Mononuclear cell (primary cell): ENCODE measurements around the gene SERPINA6. TPM values are rescaled to one million over a fixed set of nuclear protein-coding genes. Genes with fewer than 3 reads are reported as not detected.

Source experiments
- H3K27me3 ChIP-seq: 2 replicates; pipeline ENCODE4 v1.6.0; 2011; ENCODE audit warnings: low read length, control low read depth; ENCODE audit not compliant: insufficient read depth
- H3K4me1 ChIP-seq: 2 replicates; pipeline ENCODE4 v1.5.1; 2011; ENCODE audit warnings: mild to moderate bottlenecking, low read length, control low read depth; ENCODE audit not compliant: insufficient read depth
- H3K4me3 ChIP-seq: 2 replicates; pipeline ENCODE4 v1.5.1; 2011; ENCODE audit warnings: mild to moderate bottlenecking, low read length, moderate library complexity
- H3K9me3 ChIP-seq: 2 replicates; pipeline ENCODE4 v1.5.1; 2011; ENCODE audit warnings: low read depth, mild to moderate bottlenecking, control low read depth, low read length
- total RNA-seq: library from RNA; depleted of rRNA; stranded (reverse); fragments of >200 nt; gene quantifications from one replicate; pipeline ENCODE4 v1.2.3, GENCODE V29; 2012

SERPINA6 gene
- total RNA-seq, 1 donor: not detected

DNA sequence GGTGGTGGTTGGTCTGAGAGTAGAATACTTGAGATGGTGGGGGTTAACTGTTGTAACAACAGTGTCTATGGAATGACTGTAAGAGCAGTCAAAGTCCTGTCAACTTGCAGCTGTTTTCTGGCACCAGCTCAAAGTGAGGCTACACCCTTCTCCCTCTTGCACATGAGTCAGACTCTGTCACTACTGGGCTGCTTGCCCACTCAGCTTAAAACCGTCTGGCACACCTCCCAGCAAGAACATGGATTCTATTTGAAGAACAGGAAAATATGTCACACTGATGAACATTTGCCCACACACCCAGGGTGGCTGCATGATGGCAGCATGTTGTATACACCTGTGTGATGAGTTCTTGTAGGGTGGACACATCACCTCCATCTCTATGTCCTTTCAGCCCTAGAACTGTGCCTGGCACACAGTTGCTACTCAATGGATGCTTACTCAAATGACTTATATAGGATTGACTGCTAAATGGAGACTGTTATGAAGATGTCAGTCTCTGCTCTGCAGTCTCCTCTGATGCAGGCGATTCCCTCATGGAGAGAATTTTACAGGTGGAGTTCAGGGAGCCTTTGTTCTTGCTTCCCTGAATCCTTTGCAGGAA, 19.3 kb upstream of the SERPINA6 start:
- Histone ChIP-seq H3K9me3 (no peaks in the 10 kb centered on the region), H3K27me3 (no peaks in the 10 kb centered on the region), H3K4me3 (no peak overlapping the region), H3K4me1 (peaks cover 23% of the 10 kb centered on the region)

DNA sequence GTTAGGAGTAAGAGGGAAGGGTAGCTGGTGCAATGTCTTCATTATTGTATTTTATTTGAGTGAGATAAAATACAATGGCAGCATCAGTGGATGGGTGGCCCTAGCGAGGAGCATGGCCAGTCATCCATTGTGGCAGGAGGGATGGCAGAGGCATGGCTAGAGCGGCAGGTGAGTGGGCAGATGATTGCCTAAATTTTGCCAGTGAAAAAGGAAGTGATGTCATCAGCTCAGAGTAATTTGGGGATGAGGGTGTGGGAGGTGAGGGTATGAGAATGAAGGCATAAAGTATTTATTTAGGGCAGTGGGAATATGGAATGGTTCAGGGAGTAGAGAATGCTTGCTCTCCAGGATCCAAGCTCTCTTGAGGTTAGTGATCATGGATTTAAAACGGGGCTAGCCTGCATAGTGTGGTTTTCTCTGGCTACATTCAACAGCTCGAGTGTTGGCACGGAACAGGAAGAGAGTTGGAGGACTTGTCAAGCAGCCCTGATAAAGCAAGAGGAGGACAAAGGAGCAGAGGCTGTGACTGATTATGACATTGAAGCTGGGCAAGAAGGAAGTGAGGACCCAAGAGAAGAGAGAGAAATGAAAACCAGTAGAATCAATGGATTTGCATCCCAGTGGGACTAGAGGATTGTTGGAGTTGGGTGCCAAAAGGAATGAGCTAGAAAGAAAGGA, 18.7 kb upstream of the SERPINA6 start:
- Histone ChIP-seq H3K9me3 (no peaks in the 10 kb centered on the region), H3K4me3 (no peak overlapping the region)

GRCh38 chr14:94340533-94340932, 17.4 kb upstream of the SERPINA6 start:
- Histone ChIP-seq H3K27me3 (peaks cover 4% of the 10 kb centered on the region), H3K4me3 (no peak overlapping the region), H3K9me3 (no peaks in the 10 kb centered on the region), H3K4me1 (peaks cover 23% of the 10 kb centered on the region)

More for the DNA sequence above, 18.7 kb upstream of the SERPINA6 start:
- Histone ChIP-seq H3K4me1 (peaks cover 23% of the 10 kb centered on the region), H3K27me3 (no peaks in the 10 kb centered on the region)

DNA sequence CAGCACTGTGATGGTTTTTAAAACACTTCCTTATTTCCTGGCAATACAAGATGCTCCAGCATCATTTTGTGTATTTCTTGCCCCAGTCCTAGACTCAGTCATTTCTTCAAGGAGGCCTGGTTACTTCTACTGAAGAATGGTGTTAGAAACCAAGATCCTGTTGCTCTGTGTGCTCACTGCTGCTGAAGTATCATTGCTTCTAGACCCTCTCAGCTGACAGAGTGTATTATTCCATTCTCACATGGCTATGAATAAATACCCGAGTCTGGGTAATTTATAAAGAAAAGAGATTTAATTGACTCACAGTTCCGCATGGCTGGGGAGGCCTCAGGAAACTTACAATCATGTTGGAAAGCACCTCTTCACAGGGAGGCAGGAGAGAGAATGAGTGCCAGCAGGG, 14.9 kb upstream of the SERPINA6 start:
- Histone ChIP-seq H3K27me3 (peaks cover 18% of the 10 kb centered on the region), H3K9me3 (no peaks in the 10 kb centered on the region), H3K4me1 (peaks cover 16% of the 10 kb centered on the region), H3K4me3 (no peak overlapping the region)

DNA sequence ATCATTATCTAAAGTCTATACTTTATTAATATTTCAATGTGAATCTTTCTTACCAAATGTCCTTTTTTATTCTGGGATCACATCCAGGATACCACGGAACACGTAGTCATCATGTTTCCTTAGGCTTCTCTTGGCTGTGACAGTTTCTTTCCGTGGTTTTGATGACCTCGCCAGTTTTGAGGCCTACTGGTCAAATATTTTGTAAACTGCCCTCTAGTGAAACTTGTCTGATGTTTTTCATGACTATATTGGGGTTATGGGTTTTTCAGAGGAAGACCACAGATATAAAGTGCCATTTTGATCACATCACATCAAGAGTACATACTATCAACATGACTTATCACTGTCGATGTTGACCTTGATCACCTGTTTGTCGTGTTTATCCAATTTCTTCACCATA, 14.1 kb upstream of the SERPINA6 start:
- peaks cover 9% of the 10 kb centered on the region for H3K4me1 ChIP-seq
- H3K9me3 ChIP-seq: no peaks in the 10 kb centered on the region
- peaks cover 18% of the 10 kb centered on the region for H3K27me3 ChIP-seq
- no peak overlapping the region for H3K4me3 ChIP-seq

GRCh38 chr14:94334872-94335271, 11.7 kb upstream of the SERPINA6 start:
- H3K4me1 ChIP-seq: no peaks in the 10 kb centered on the region
- H3K27me3 ChIP-seq: peaks cover 18% of the 10 kb centered on the region
- H3K9me3 ChIP-seq: no peaks in the 10 kb centered on the region
- H3K4me3 ChIP-seq: no peak overlapping the region

GRCh38 chr14:94332587-94332986, 9.5 kb upstream of the SERPINA6 start:
- Histone ChIP-seq H3K4me3 (no peak overlapping the region), H3K27me3 (peaks cover 20% of the 10 kb centered on the region), H3K9me3 (no peaks in the 10 kb centered on the region), H3K4me1 (no peaks in the 10 kb centered on the region)

- Histone ChIP-seq H3K9me3 (no peaks in the 10 kb centered on the region), H3K4me3 (no peak overlapping the region), H3K27me3 (peaks cover 20% of the 10 kb centered on the region), H3K4me1 (no peaks in the 10 kb centered on the region)
Measured at GRCh38 chr14:94332063-94332583, 9.0 kb upstream of the SERPINA6 start.

DNA sequence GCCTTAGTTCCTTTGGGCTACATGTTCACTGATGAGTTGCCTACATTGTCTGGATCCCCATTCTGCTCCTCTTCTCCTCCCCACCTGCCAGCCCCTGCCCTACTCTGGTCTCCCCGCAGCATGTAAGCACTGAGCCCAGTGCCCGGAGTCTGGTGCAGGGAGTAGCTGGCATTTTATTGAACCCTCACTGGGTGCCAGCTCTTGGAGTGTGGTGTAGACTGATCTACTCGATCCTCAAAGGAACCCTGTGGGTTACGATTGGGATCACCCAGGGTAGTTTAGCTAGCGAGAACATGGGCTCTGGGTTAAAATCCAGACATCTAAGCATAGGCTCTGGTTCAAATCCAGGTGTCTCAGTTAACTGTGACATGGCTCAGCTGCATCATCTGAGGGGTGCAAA, 8.3 kb upstream of the SERPINA6 start:
- Histone ChIP-seq H3K4me3 (no peak overlapping the region), H3K9me3 (no peaks in the 10 kb centered on the region), H3K27me3 (peaks cover 20% of the 10 kb centered on the region), H3K4me1 (no peaks in the 10 kb centered on the region)

DNA sequence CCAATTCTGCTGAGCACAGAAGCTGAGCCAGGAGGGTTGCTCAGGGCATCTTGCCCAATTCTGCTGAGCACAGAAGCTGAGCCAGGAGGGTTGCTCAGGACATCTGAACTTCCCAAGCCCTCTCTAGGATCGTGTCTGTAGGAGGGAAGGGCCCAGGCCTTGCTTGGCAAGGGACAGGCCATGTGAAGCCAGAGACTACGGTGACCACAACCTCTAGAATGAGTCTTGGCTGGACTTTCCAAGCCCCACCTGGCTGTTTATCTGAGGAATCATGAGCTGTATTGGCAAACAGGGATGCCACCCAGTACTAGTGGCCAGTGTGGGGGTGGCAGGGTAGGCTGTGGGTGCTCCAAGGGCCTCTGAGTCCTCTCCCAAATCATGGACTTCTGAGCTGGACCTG, 7.7 kb upstream of the SERPINA6 start:
- Histone ChIP-seq H3K27me3 (peaks cover 19% of the 10 kb centered on the region), H3K4me1 (no peaks in the 10 kb centered on the region), H3K4me3 (no peak overlapping the region), H3K9me3 (no peaks in the 10 kb centered on the region)

DNA sequence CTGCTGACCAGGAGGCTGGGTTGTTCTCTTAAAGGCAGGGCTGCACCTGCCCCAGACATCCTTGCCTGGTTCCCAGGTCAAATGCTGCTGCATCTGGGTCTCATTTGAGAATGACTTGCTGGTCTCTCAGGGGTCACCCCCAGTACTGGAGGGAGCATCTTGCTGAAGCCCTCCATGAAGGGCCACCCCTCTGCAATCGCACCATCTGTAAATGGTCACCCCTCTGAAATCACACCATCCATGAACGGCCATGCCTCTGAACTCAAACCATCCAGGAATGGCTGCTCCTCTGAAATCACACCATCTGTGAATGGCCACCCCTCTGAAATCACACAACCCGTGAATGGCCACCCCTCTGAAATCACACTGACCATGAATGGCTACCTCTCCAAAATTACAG, 7.3 kb upstream of the SERPINA6 start:
- no peaks in the 10 kb centered on the region for H3K4me1 ChIP-seq
- no peaks in the 10 kb centered on the region for H3K9me3 ChIP-seq
- H3K27me3 ChIP-seq: peaks cover 15% of the 10 kb centered on the region
- no peak overlapping the region for H3K4me3 ChIP-seq

- Histone ChIP-seq H3K4me3 (no peak overlapping the region), H3K27me3 (peaks cover 12% of the 10 kb centered on the region), H3K9me3 (no peaks in the 10 kb centered on the region), H3K4me1 (no peaks in the 10 kb centered on the region)
Measured at GRCh38 chr14:94329857-94330256, 6.7 kb upstream of the SERPINA6 start.

- Histone ChIP-seq H3K9me3 (no peaks in the 10 kb centered on the region), H3K4me1 (no peaks in the 10 kb centered on the region), H3K4me3 (no peak overlapping the region), H3K27me3 (peaks cover 2% of the 10 kb centered on the region)
Measured at GRCh38 chr14:94328196-94328595, 5.1 kb upstream of the SERPINA6 start.

DNA sequence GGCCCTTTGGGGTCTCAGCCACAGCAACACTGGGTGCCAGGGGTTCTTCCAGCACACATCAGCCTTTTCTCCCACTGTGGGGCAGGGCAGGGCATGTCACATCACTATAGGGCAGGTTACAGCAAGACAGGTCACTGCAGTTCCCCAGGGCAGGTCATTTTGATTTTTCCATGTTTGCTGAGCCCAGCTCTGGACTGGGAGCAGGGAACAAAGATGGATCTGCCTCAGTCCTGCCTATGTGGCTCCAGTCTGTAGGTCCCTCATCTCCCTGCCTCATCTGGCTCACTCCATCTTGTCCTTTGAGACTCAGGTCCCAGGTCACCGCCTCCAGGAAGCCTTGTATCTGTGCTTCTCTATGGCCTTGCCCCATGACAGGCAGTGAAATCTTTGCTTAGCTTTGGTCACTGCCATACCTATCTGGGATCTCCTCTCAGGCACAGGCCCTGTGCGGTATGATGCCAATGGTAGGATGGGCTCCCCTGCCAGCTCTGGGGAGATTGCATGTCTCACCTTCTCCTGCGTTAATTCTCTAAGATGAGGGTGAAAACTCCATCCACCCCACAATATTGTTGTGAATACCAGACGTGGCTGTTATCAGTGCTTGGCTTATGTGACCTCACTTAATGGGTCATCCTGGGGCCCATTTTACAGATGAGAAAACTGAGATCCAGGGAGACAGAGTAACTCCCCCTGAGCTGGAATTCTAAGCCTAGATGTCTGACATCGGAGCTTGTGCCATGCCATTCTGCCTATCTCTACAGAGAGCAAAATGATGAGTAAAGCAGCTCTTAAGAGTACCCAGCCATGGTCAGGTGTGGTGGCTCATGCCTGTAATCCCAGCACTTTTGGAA, 1.5 kb downstream of the SERPINA6 start:
- Histone ChIP-seq H3K4me1 (no peaks in the 10 kb centered on the region), H3K9me3 (no peaks in the 10 kb centered on the region), H3K27me3 (no peaks in the 10 kb centered on the region), H3K4me3 (no peak overlapping the region)

- Histone ChIP-seq H3K27me3 (no peaks in the 10 kb centered on the region), H3K9me3 (no peaks in the 10 kb centered on the region), H3K4me1 (no peaks in the 10 kb centered on the region), H3K4me3 (no peak overlapping the region)
Measured at GRCh38 chr14:94320243-94320642, 2.9 kb downstream of the SERPINA6 start.
